Esophagus squamous epithelium (tissue), 4 donors: Measurements from ENCODE around the gene F11R.

Source experiments
- POLR2A ChIP-seq, 4 donors: fragments of 450-650 bp; IDR thresholded peaks; one replicate each; pipeline ENCODE4 v1.6.1; 2017; ENCODE audit warnings: antibody characterized with exemption in 4 of 4, mild to moderate bottlenecking in 4 of 4, moderate library complexity in 3 of 4
- TF ChIP-seq, protein P1 (sequence below), 6 experiments: fragments of 450-650 bp in 4 of 6; fragments of 200-600 bp in 2 of 6; sonication (generic) in 2 of 6; IDR thresholded peaks; one replicate each; pipeline ENCODE4 v1.5.1; 2016 to 2019; ENCODE audit warnings: antibody characterized with exemption in 6 of 6, mild to moderate bottlenecking in 4 of 6, moderate library complexity in 4 of 6

DNA sequence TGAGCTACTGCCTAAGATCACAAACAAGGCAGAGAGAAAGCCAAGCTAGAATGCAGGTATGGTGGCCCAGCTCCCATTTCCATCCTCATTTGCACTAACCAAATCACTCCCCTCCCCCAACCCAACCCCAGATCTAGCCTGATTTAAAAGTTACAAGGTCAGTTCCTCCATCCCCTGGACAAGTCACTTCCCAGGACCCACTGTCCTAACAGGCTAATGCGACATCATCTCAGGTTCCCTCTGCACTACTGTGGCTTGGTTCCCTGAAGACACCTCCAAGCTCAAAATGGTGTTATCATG, 2.4 kb downstream of the F11R start:
- TF ChIP-seq, protein P1, sequence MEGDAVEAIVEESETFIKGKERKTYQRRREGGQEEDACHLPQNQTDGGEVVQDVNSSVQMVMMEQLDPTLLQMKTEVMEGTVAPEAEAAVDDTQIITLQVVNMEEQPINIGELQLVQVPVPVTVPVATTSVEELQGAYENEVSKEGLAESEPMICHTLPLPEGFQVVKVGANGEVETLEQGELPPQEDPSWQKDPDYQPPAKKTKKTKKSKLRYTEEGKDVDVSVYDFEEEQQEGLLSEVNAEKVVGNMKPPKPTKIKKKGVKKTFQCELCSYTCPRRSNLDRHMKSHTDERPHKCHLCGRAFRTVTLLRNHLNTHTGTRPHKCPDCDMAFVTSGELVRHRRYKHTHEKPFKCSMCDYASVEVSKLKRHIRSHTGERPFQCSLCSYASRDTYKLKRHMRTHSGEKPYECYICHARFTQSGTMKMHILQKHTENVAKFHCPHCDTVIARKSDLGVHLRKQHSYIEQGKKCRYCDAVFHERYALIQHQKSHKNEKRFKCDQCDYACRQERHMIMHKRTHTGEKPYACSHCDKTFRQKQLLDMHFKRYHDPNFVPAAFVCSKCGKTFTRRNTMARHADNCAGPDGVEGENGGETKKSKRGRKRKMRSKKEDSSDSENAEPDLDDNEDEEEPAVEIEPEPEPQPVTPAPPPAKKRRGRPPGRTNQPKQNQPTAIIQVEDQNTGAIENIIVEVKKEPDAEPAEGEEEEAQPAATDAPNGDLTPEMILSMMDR (IDR thresholded peaks at IDR 0.05) = no peak
- TF ChIP-seq POLR2A (IDR thresholded peaks at IDR 0.05) = no peak
